ENCODE measurements around the gene IRF7. TPM values are rescaled to one million over a fixed set of nuclear protein-coding genes. Genes with fewer than 3 reads are reported as not detected.

The IRF7 gene
- total and polyA plus RNA-seq, 4 donors, result 15.7 to 62.4 (median 37.0) TPM

- H3K27ac ChIP-seq (ENCODE audit: low read depth in 1 of 2, low read length in 2 of 2), result peak overlapping the region; percentile 74 to 84
- no peak for DNase-seq (ENCODE audit: low spot score)
- TF ChIP-seq FOXA1 (IDR thresholded peaks at IDR 0.05), result no peak
- TF ChIP-seq JUND (IDR thresholded peaks at IDR 0.05), result no peak
- no peak for TF ChIP-seq ATF3 (IDR thresholded peaks at IDR 0.05)
- TF ChIP-seq TAF1 (conservative IDR thresholded peaks at IDR 0.05), result no peak
- no peak for TF ChIP-seq ZBTB33 (IDR thresholded peaks at IDR 0.05)
- TF ChIP-seq NR2F2 (IDR thresholded peaks at IDR 0.05), result no peak
- no peak for TF ChIP-seq HNF4G (IDR thresholded peaks at IDR 0.05)
- no peak for TF ChIP-seq CTCF (IDR thresholded peaks at IDR 0.05; ENCODE audit: low read depth, low read length, missing input control)
- no peak for TF ChIP-seq RXRA (IDR thresholded peaks at IDR 0.05)
- no peak for TF ChIP-seq HNF4A (conservative IDR thresholded peaks at IDR 0.05)
- no peak for TF ChIP-seq SP1 (IDR thresholded peaks at IDR 0.05)
- no peak for TF ChIP-seq REST (IDR thresholded peaks at IDR 0.05)
- TF ChIP-seq MAX (IDR thresholded peaks at IDR 0.05), result no peak
- H3K4me1 ChIP-seq (ENCODE audit: control insufficient read depth in 4 of 4, insufficient read depth in 4 of 4, low read length in 3 of 4), result peaks cover 2 to 22% (median 13%) of the 10 kb centered on the region in 4 donors
- peaks cover 0 to 8% (median 4%) of the 10 kb centered on the region in 4 donors for H3K36me3 ChIP-seq (ENCODE audit: control insufficient read depth in 4 of 4, insufficient read depth in 3 of 4, low read depth in 1 of 4, low read length in 3 of 4)
- no peaks in the 10 kb centered on the region for H3K9me3 ChIP-seq (ENCODE audit: control insufficient read depth in 4 of 4, low read length in 3 of 4)
- peak overlapping the region in 1 of 2 donors; percentile 9 for H3K9ac ChIP-seq (ENCODE audit: low read depth in 1 of 2, low read length in 2 of 2)
- peak overlapping the region in 2 of 3 donors; percentile 1 to 90 for H3K4me3 ChIP-seq (ENCODE audit: low read depth in 1 of 3, low read length in 3 of 3)
- 22% methylated on average over 41 of the region's 41 CpGs for WGBS
- H3K27me3 ChIP-seq (ENCODE audit: control insufficient read depth in 4 of 4, insufficient read depth in 4 of 4, low read length in 3 of 4), result no peaks in the 10 kb centered on the region
These were observed 48.0 kb downstream of the IRF7 start for GRCh38 chr11:567629-568292.

GRCh38 chr11:567011-567628 is 48.6 kb downstream of the IRF7 start:
- H3K9me3 ChIP-seq (ENCODE audit: control insufficient read depth in 4 of 4, low read length in 3 of 4), result no peaks in the 10 kb centered on the region
- H3K4me3 ChIP-seq (ENCODE audit: low read depth in 1 of 3, low read length in 3 of 3), result peak overlapping the region in 1 of 3 donors; percentile 90
- DNase-seq (ENCODE audit: low spot score), result no peak
- peak overlapping the region; percentile 74 to 84 for H3K27ac ChIP-seq (ENCODE audit: low read depth in 1 of 2, low read length in 2 of 2)
- no peak overlapping the region for H3K9ac ChIP-seq (ENCODE audit: low read depth in 1 of 2, low read length in 2 of 2)
- WGBS, result 78% methylated on average over 18 of the region's 18 CpGs
- H3K4me1 ChIP-seq (ENCODE audit: control insufficient read depth in 4 of 4, insufficient read depth in 4 of 4, low read length in 3 of 4), result peaks cover 6 to 29% (median 18%) of the 10 kb centered on the region in 4 donors
- no peaks in the 10 kb centered on the region for H3K27me3 ChIP-seq (ENCODE audit: control insufficient read depth in 4 of 4, insufficient read depth in 4 of 4, low read length in 3 of 4)
- H3K36me3 ChIP-seq (ENCODE audit: control insufficient read depth in 4 of 4, insufficient read depth in 3 of 4, low read depth in 1 of 4, low read length in 3 of 4), result peaks cover 0 to 8% (median 6%) of the 10 kb centered on the region in 4 donors
- TF ChIP-seq FOXA2 (IDR thresholded peaks at IDR 0.05), result no peak
- TF ChIP-seq NR2F2 (IDR thresholded peaks at IDR 0.05), result no peak
- TF ChIP-seq ATF3 (IDR thresholded peaks at IDR 0.05), result no peak
- TF ChIP-seq HNF4G (IDR thresholded peaks at IDR 0.05), result no peak
- no peak for TF ChIP-seq REST (IDR thresholded peaks at IDR 0.05)
- TF ChIP-seq FOXA1 (IDR thresholded peaks at IDR 0.05), result no peak
- TF ChIP-seq HNF4A (conservative IDR thresholded peaks at IDR 0.05), result no peak
- no peak for TF ChIP-seq CTCF (IDR thresholded peaks at IDR 0.05; ENCODE audit: low read depth, low read length, missing input control)
- TF ChIP-seq GABPA (IDR thresholded peaks at IDR 0.05 in 1 of 2, conservative IDR thresholded peaks at IDR 0.05 in 1 of 2), result no peak

All from liver (tissue), 9 donors.